Loucy (cell line): Measurements from ENCODE around the gene GBA2.

ENCODE experiments used
- EZH2phosphoT487 ChIP-seq: fragments of 200-600 bp; IDR thresholded peaks from 2 replicates; pipeline ENCODE4 v1.6.1; 2018; ENCODE audit warnings: antibody characterized with exemption, mild to moderate bottlenecking, moderate library complexity, borderline replicate concordance
- TF ChIP-seq, protein P1 (sequence below): fragments of 200-600 bp; sonication (generic); conservative IDR thresholded peaks from 2 replicates; pipeline ENCODE4 v1.5.1; 2014; ENCODE audit warnings: mild to moderate bottlenecking, antibody characterized with exemption, low read length

- TF ChIP-seq, protein P1, sequence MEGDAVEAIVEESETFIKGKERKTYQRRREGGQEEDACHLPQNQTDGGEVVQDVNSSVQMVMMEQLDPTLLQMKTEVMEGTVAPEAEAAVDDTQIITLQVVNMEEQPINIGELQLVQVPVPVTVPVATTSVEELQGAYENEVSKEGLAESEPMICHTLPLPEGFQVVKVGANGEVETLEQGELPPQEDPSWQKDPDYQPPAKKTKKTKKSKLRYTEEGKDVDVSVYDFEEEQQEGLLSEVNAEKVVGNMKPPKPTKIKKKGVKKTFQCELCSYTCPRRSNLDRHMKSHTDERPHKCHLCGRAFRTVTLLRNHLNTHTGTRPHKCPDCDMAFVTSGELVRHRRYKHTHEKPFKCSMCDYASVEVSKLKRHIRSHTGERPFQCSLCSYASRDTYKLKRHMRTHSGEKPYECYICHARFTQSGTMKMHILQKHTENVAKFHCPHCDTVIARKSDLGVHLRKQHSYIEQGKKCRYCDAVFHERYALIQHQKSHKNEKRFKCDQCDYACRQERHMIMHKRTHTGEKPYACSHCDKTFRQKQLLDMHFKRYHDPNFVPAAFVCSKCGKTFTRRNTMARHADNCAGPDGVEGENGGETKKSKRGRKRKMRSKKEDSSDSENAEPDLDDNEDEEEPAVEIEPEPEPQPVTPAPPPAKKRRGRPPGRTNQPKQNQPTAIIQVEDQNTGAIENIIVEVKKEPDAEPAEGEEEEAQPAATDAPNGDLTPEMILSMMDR = no peak
- TF ChIP-seq EZH2phosphoT487 = no peak
Observed at GRCh38 chr9:35767458-35767857, 18.4 kb upstream of the GBA2 start.
